HG03432 (cell line): Measurements from ENCODE around the gene VKORC1.

Experiments used
- ATAC-seq: cut with Tn5 transposase; IDR thresholded peaks from one replicate; pipeline ENCODE4 v1.9.1; 2021; ENCODE audit warnings: mild to moderate bottlenecking, moderate library complexity; ENCODE audit not compliant: unreplicated experiment

Gene VKORC1

GRCh38 chr16:31067342-31067741 lies 27.3 kb downstream of the VKORC1 start:
- no peak for ATAC-seq

GRCh38 chr16:31064882-31065461 lies 29.6 kb downstream of the VKORC1 start:
- ATAC-seq, result no peak

GRCh38 chr16:31063843-31064611 lies 30.6 kb downstream of the VKORC1 start:
- ATAC-seq, result no peak

- no peak for ATAC-seq
Observed at GRCh38 chr16:31063495-31063842, 31.1 kb downstream of the VKORC1 start.

- ATAC-seq, result no peak
Observed at GRCh38 chr16:31061813-31062440, 32.7 kb downstream of the VKORC1 start.

- ATAC-seq, result no peak
Observed at GRCh38 chr16:31061126-31061812, 33.3 kb downstream of the VKORC1 start.

- ATAC-seq, result no peak
Observed at GRCh38 chr16:31055613-31056012, 39.0 kb downstream of the VKORC1 start.

- no peak for ATAC-seq
Observed at GRCh38 chr16:31052114-31052513, 42.5 kb downstream of the VKORC1 start.

- no peak for ATAC-seq
Observed at GRCh38 chr16:31050280-31051030, 44.1 kb downstream of the VKORC1 start.

GRCh38 chr16:31043898-31044481 lies 50.6 kb downstream of the VKORC1 start:
- ATAC-seq, result no peak

- no peak for ATAC-seq
Observed at GRCh38 chr16:31043352-31043751, 51.2 kb downstream of the VKORC1 start.

- ATAC-seq, result no peak
Observed at GRCh38 chr16:31042866-31043265, 51.7 kb downstream of the VKORC1 start.
